UCSD-AML1 (cell line): Measurements from ENCODE around the gene CCNK.

Experiments used
- DNase-seq: peaks from one replicate; lab custom pipeline; 2025; ENCODE audit not compliant: unreplicated experiment; lab: John Stamatoyannopoulos, UW

CCNK gene

GRCh38 chr14:99506276-99506675 is 25.1 kb downstream of the CCNK start:
- DNase-seq, result no peak

- no peak for DNase-seq
Measured at GRCh38 chr14:99507860-99508640, 26.8 kb downstream of the CCNK start.

GRCh38 chr14:99508896-99509629 is 27.9 kb downstream of the CCNK start:
- no peak for DNase-seq

DNA sequence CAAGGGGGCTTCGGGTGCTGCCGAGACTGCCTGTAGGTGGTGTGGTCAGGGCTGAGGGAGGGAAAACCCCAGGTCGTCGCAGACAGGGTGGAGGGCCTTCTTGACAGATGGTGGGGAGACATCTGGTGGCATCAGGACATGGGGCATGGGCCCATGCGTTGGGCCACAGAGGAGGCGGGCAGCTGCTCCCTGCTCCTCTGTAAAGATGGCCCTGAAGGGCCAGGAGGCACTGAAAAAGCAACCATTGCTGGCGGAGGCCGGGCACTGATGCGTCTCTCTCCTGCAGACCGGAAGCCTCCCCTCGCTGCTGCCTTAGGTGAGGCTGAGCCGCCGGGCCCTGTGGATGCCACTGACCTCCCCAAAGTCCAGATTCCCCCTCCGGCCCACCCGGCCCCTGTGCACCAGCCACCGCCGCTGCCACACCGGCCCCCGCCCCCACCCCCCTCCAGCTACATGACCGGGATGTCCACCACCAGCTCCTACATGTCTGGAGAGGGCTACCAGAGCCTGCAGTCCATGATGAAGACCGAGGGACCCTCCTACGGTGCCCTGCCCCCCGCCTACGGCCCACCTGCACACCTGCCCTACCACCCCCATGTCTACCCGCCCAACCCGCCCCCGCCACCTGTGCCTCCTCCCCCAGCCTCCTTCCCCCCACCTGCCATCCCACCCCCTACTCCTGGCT is 28.8 kb downstream of the CCNK start:
- DNase-seq, result no peak

DNA sequence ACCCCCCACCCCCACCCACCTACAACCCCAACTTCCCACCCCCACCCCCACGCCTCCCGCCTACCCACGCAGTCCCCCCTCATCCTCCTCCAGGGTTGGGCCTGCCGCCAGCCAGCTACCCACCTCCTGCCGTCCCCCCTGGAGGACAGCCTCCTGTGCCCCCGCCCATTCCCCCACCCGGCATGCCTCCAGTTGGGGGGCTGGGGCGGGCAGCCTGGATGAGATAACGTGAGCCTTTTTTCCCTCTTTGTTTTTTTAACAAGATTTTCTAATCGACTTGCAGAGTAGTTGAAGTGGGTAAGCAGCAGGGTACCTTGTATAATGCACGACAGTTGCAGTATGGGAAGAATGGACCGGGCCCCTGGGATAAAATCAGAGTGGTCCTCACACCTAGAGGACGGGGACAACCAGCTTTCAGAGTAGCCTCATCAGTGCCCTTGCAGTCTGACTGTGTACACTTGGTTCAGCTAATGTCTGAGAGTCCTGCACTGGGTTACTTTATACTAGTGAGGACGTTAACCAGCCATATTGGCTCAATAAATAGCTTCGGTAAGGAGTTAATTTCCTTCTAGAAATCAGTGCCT is 29.4 kb downstream of the CCNK start:
- no peak for DNase-seq

DNA sequence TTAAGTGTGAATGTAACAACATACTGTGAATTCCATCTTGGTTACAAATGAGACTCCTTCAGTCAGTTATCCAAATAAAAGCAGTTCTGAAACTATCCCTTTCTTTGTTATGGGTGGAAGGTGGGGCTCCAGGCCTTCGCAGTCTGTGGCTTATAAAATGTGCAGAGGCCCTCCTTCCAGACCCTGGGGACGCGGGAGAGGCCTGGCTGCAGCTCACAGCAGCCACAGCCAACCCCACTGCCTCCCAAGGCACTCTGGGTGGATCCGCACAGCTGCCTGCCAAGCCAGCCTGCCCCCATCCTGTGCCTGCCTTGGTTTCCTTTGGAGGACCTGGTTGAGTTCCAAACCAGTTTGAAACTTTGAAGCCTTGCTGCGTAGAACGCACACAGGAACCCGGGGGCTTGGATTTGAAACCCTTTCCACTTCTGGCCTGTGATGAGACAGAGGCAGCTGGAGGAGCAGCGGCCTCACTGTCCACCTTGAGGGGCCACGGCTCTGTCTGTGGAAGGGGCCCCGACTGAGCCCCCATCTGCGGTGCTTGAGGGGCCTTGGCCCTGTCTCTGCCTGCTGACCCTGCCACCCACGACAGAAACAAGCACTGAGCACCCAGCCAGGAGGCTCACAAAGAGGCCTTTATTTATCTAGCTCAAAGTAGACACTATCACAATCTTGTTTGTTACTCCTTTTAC is 30.4 kb downstream of the CCNK start:
- DNase-seq, result no peak

DNA sequence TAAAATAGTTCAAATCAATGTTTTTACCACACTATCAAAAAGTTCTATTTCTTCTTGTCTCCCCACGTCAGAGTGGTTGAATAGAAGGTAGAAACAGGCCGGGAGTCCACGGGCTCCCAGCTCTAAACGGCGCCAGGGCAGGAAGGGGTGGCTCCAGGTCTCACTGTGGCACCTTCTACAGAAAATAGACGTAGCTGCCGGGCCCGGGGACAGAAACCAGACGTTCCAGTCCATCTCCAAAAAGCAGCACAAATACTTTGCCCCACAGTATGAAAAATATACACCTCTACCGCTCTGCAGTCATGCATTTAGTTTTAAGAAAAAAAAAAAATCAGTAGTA is 30.9 kb downstream of the CCNK start:
- no peak for DNase-seq

- DNase-seq, result no peak
Measured at GRCh38 chr14:99512571-99513182, 31.5 kb downstream of the CCNK start.

GRCh38 chr14:99513183-99513694 is 32.0 kb downstream of the CCNK start:
- no peak for DNase-seq

DNA sequence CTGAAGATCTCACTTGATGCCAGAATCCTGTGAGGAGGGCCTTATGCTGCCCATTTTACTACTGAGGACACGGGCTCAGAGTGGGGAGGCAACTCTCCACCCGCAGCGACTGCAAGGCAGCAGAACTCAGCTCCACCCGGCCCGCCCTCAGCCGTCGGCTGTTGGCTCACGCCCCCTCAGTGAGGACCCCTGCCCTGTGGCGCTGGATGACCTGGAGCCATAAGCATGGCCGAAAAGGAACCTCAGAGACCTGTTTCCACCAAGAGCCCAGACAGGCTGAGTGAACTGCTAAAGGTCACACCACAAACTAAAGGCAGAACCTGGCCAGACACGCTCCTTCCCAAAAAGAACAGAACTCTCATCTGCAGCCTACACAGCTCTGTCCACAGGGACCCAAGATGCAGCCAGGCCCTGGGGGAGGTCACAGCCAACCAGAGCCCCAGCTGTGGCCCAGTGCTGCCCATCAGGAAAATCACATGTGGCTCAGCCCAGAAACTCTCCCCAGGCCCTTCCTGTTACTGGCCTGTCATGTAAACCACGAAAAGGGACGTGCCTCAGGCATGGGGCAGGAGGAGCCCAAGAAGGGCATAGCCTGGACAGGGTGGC is 32.8 kb downstream of the CCNK start:
- no peak for DNase-seq

- DNase-seq, result no peak
Measured at GRCh38 chr14:99514552-99515300, 33.5 kb downstream of the CCNK start.

DNA sequence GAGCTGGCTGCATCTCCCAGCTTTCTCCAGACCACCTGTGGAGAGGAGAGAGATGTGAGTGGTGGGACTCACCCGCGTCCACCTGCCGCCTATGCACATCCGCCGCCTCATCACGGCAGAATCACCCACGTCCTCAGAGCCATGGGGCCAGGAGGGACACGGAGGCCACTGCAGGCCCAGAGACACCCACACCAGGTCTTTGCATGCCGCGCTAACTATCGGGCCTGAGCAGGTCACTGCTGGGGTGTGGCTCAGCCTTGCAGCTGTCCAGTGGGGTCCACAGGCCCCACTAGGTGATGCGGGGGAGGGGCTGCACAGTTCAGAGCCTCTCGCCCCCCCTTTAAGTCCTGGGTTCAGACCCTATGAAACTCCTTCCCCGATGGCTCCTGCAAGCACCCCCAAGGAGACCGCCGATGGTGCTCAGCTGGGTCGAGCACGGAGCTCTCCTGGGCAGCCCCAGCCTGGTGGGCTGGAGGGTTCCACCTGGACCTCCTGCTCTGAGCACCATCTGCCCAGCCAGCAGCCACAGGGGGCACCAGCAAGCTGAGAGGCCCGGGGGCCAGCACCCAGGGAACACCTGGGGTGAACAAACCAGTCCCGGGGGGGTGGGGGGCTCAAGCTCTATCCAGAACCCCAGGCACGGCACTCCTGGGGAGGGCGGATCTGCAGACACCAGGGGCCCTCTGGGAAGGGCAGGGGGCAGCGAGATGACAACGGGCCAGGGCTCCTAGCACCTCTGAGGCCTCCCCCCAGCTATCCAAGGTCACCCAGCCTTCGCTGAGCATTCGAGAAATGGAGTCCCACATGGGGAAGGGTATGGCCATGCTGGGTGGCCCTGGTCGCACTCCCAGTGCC is 34.3 kb downstream of the CCNK start:
- DNase-seq, result no peak

GRCh38 chr14:99516156-99516870 is 35.1 kb downstream of the CCNK start:
- no peak for DNase-seq

GRCh38 chr14:99516871-99517642 is 35.8 kb downstream of the CCNK start:
- DNase-seq, result no peak

GRCh38 chr14:99517643-99518381 is 36.6 kb downstream of the CCNK start:
- no peak for DNase-seq
